Neural progenitor cell (in vitro differentiated cells): Measurements from ENCODE around the gene HINT3.

Source experiments
- EZH2 ChIP-seq: fragments of 200-600 bp; sonication (generic); IDR thresholded peaks from 2 replicates; pipeline ENCODE4 v1.6.1; 2017; ENCODE audit warnings: antibody characterized with exemption, mild to moderate bottlenecking, moderate library complexity
- TF ChIP-seq, protein P1 (sequence below): fragments of 200-600 bp; sonication (generic); IDR thresholded peaks from 2 replicates; pipeline ENCODE4 v1.5.1; 2017; ENCODE audit warnings: antibody characterized with exemption, mild to moderate bottlenecking

DNA sequence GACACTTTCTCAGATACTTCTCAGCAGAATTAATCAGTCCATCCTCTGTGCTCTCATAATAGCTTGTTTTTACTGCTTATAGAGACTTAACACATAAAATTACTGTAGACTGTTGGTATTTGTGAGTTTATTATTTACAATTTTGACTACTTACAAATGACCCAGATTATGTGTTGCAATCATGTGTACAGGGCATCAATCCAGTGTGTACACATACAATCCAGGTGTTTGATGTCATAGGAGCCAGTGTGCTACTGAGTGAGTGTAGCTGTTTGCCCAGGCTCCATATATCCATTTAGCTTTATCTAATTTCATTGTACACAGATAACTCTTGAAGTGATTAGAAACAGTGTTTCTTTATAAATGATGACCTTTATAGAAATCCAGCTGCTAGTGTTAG, 61.1 kb downstream of the HINT3 start:
- TF ChIP-seq, protein P1, sequence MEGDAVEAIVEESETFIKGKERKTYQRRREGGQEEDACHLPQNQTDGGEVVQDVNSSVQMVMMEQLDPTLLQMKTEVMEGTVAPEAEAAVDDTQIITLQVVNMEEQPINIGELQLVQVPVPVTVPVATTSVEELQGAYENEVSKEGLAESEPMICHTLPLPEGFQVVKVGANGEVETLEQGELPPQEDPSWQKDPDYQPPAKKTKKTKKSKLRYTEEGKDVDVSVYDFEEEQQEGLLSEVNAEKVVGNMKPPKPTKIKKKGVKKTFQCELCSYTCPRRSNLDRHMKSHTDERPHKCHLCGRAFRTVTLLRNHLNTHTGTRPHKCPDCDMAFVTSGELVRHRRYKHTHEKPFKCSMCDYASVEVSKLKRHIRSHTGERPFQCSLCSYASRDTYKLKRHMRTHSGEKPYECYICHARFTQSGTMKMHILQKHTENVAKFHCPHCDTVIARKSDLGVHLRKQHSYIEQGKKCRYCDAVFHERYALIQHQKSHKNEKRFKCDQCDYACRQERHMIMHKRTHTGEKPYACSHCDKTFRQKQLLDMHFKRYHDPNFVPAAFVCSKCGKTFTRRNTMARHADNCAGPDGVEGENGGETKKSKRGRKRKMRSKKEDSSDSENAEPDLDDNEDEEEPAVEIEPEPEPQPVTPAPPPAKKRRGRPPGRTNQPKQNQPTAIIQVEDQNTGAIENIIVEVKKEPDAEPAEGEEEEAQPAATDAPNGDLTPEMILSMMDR, result no peak
- TF ChIP-seq EZH2, result no peak
